Activated T-helper 17 cell treated with anti-CD3 and anti-CD28 coated beads, Interleukin-2, amount 50 U/mL, for 72 hours (primary cell): ENCODE data around the gene TP53INP2. TPM values are rescaled to one million over a fixed set of nuclear protein-coding genes. Genes with fewer than 3 reads are reported as not detected.

Experiments used
- total RNA-seq, 2 donors: library from RNA; stranded (reverse); gene quantifications; one replicate each; pipeline ENCODE4 v1.2.3, GENCODE V29; 2022

The TP53INP2 gene
- total RNA-seq, 2 donors from 2014 or later = 4.1 to 9.2 TPM

Other genes with a start within 250 kb of the TP53INP2 start
- 10 to 100 TPM; 72.0 to 85.0 TPM for gene DYNLRB1, start 187.9 kb upstream of the TP53INP2 start, total RNA-seq
- 1 to 10 TPM; 4.5 to 4.6 TPM for gene MAP1LC3A, start 145.6 kb upstream of the TP53INP2 start, total RNA-seq
- gene PIGU, start 27.3 kb upstream of the TP53INP2 start, total RNA-seq = 10 to 100 TPM; 17.3 to 23.0 TPM
- gene NCOA6, start 121.3 kb downstream of the TP53INP2 start, total RNA-seq = 10 to 100 TPM; 20.8 to 25.3 TPM
- gene GGT7, start 168.5 kb downstream of the TP53INP2 start, total RNA-seq = 10 to 100 TPM in 1 of 2 donors, 1 to 10 TPM in 1; 7.3 to 21.1 TPM
- gene ACSS2, start 172.3 kb downstream of the TP53INP2 start, total RNA-seq = 10 to 100 TPM; 31.7 to 42.0 TPM